K562 (cell line): ENCODE results near the gene DDX18. TPM values are rescaled to one million over a fixed set of nuclear protein-coding genes. Genes with fewer than 3 reads are reported as not detected.

Source experiments
- BRD9 ChIP-seq: fragments of 450-650 bp; IDR thresholded peaks from 2 replicates; pipeline ENCODE4 v1.6.1; 2018; ENCODE audit warnings: low read depth; ENCODE audit not compliant: partially characterized antibody
- CEBPB ChIP-seq: fragments of 450-650 bp; IDR thresholded peaks from 2 replicates; pipeline ENCODE4 v1.6.1; 2016; ENCODE audit warnings: missing genetic modification characterization, missing compliant biosample characterization
- CREB5 ChIP-seq: fragments of 250-450 bp; sonication (Bioruptor Pico); IDR thresholded peaks from 2 replicates; pipeline ENCODE4 v1.5.0; 2020; ENCODE audit warnings: mild to moderate bottlenecking
- FOXK1 ChIP-seq: sonication (generic); formaldehyde crosslinking; IDR thresholded peaks from 2 replicates; pipeline ENCODE4 v1.8.0; 2022; ENCODE audit warnings: missing genetic modification reagents, mild to moderate bottlenecking, borderline replicate concordance
- LARP7 ChIP-seq: fragments of 450-650 bp; IDR thresholded peaks from 2 replicates; pipeline ENCODE4 v1.6.1; 2016
- MAFK ChIP-seq: IDR thresholded peaks from 2 replicates; pipeline ENCODE4 v1.6.1; 2011; ENCODE audit warnings: low read length, improper control_type of control experiment
- NCOR1 ChIP-seq: fragments of 450-650 bp; IDR thresholded peaks from 2 replicates; pipeline ENCODE4 v1.6.1; 2016; ENCODE audit warnings: mild to moderate bottlenecking, moderate library complexity
- PKNOX1 ChIP-seq: fragments of 450-650 bp; IDR thresholded peaks from 2 replicates; pipeline ENCODE4 v1.6.1; 2016
- POLR2AphosphoS5 ChIP-seq: IDR thresholded peaks from 2 replicates; pipeline ENCODE4 v1.6.1; 2011; ENCODE audit warnings: mild to moderate bottlenecking, low read depth, low read length, moderate library complexity; ENCODE audit not compliant: control insufficient read depth, insufficient read depth
- SIN3B ChIP-seq: fragments of 450-650 bp; IDR thresholded peaks from 2 replicates; pipeline ENCODE4 v1.6.1; 2017; ENCODE audit warnings: low read depth, mild to moderate bottlenecking, moderate library complexity
- ZNF24 ChIP-seq: fragments of 450-650 bp; IDR thresholded peaks from 2 replicates; pipeline ENCODE4 v1.6.1; 2016
- ZNF407 ChIP-seq: fragments of 450-650 bp; IDR thresholded peaks from 2 replicates; pipeline ENCODE4 v1.6.1; 2016; ENCODE audit warnings: low read depth
- polyA plus RNA-seq, 8 experiments: library from polyadenylated mRNA; depleted of rRNA in 4 of 8; stranded (reverse) in 5 of 8; unstranded in 3 of 8; fragments of >200 nt; fragmentation: Nextera tagmentation in 2 of 8; fragmentation: Illumina TruSeq in 1 of 8; extraction: Ambion mirVana in 2 of 8; extraction: Trizol in 1 of 8; gene quantifications; 2 replicates each; pipeline versions ENCODE4 v1.2.1 to v1.2.3, GENCODE V29; 2011 to 2014; ENCODE audit warnings: inconsistent platforms in 1 of 8, missing spikeins in 1 of 8
- total RNA-seq, 7 experiments: library from RNA; depleted of rRNA in 6 of 7; stranded (reverse); fragments of >200 nt in 6 of 7; fragmentation: Illumina TruSeq in 2 of 7; extraction: Trizol in 2 of 7; gene quantifications; 2 replicates each; pipeline versions ENCODE4 v1.2.1 to v1.2.3, GENCODE V29; 2011 to 2021; ENCODE audit warnings: low replicate concordance in 1 of 7
- TF ChIP-seq, protein P1 (sequence below): fragments of 250-450 bp; sonication (Bioruptor Pico); IDR thresholded peaks from 2 replicates; pipeline ENCODE4 v1.4.0; 2020; ENCODE audit warnings: mild to moderate bottlenecking, moderate library complexity, borderline replicate concordance

DDX18 gene
- total and polyA plus RNA-seq, 9 of the 15 experiments (the other 6 are each of a cell fraction or from before 2014, with no cell fraction given), result 67.9 to 156 (median 116) TPM

- TF ChIP-seq PKNOX1 (peak; percentile 65), POLR2AphosphoS5 (peak; percentile 83), NCOR1 (no peak), SIN3B (peak; percentile 79), MAFK (peak; percentile 39; the same call in 1 of the 2 replicates), ZNF24 (peak; percentile 70), ZNF407 (no peak), LARP7 (no peak), CEBPB (tag) (no peak), CREB5 (no peak), BRD9 (no peak), FOXK1 (CRISPR knock-in tag) (no peak)
- TF ChIP-seq, protein P1, sequence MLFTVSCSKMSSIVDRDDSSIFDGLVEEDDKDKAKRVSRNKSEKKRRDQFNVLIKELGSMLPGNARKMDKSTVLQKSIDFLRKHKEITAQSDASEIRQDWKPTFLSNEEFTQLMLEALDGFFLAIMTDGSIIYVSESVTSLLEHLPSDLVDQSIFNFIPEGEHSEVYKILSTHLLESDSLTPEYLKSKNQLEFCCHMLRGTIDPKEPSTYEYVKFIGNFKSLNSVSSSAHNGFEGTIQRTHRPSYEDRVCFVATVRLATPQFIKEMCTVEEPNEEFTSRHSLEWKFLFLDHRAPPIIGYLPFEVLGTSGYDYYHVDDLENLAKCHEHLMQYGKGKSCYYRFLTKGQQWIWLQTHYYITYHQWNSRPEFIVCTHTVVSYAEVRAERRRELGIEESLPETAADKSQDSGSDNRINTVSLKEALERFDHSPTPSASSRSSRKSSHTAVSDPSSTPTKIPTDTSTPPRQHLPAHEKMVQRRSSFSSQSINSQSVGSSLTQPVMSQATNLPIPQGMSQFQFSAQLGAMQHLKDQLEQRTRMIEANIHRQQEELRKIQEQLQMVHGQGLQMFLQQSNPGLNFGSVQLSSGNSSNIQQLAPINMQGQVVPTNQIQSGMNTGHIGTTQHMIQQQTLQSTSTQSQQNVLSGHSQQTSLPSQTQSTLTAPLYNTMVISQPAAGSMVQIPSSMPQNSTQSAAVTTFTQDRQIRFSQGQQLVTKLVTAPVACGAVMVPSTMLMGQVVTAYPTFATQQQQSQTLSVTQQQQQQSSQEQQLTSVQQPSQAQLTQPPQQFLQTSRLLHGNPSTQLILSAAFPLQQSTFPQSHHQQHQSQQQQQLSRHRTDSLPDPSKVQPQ (CRISPR knock-in tag), result no peak
These were observed at the start of gene DDX18 (continued) for GRCh38 chr2:117814417-117815264.
